GM21723 (cell line): ENCODE measurements around the gene GABPA.
"Not testable (repeated sequence)": the region's sequence is repeated elsewhere in the genome, so short reads cannot be mapped to it uniquely, and the experiment has no call there.

Experiments
- ATAC-seq: cut with Tn5 transposase; IDR thresholded peaks from one replicate; pipeline ENCODE4 v1.9.1; 2021; ENCODE audit warnings: mild to moderate bottlenecking, moderate library complexity; ENCODE audit not compliant: unreplicated experiment

The GABPA gene

DNA sequence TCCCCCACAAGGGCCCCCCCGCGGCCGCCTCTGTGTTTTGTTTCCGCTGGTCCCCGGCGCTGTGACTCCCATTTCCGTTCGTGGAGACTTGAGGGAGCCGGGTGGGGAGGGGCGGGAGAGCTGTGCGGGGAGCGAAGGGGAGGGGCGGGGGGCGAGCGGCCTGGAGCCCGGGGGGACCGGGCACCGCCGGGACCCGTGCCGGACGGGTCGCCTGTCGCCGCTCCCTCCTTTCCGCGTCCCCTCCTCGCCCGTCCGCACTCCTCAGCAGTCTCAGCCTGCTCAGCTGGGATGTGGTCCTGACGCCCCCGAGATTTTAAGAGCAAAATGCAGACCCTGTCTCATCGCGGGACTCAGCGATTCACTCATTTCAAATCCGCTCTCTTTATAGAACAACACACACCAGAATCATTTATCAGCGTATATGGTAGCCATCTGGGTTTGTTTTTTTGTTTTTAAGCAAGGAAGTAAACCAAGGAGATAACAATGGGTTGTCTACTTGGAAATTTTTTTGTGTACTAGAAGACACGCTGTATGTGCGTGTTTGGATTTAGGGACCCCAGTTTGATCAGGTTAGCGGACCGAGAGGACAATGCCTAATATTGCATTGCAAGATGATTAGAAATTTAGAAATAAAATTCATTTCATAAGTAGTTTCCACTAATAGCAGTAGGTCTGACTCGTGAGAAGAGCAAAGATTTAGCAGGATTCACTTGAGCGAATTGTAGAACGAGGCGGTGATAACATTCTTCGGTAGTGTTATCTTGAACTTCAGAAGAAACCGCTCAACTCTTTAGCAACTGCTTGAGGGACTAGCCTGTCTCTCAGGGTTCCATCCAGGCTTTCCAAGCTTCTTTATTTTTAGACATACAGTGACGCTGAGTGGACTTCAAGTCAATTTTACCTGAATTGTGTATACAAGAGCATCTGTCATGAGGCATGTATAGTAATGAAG is 1.1 kb downstream of the GABPA start:
- ATAC-seq, result peak; percentile 13

GRCh38 chr21:25737421-25737820 is 2.6 kb downstream of the GABPA start:
- ATAC-seq, result no peak

DNA sequence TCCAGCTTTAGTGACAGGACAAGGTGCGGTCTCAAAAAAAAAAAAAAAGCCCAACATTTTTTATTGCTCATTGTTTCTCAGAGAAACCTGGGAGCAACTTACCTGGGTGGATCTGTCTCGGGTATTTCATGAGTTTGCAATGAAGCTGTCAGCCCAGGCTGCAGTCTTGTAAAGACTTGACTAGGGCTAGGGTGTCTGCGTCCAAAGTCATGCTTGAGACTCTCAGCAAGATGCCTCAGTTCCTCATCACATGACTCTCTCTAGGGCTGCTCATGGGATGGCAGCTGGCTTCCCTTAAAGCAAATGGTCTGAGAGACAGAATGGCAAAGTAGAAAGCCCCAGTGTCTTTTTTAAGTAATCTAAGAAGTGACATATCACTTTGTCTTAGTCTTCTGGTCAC is 8.1 kb downstream of the GABPA start:
- no peak for ATAC-seq

DNA sequence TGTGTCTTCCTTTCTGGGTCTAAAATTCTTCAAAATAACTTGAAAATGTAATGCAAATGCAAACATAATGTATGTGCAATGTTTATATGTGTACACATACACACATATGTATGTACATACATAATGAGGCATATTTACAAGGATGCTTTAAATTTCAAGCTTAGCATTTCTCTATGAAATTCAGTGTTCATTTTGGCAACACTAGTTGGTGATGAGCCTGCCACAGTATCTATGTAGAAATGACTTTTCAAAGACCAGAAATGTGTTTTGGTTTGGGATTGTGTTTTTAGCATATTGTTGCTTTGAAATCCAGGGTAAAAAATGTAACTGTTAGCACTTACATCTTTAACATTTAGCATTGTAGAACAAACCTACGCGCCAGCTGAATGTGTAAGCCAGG is 10.1 kb downstream of the GABPA start:
- ATAC-seq, result no peak

GRCh38 chr21:25750085-25750484 is 15.3 kb downstream of the GABPA start:
- ATAC-seq, result no peak

GRCh38 chr21:25752416-25752815 is 17.6 kb downstream of the GABPA start:
- ATAC-seq, result no peak

GRCh38 chr21:25756190-25756932 is 21.6 kb downstream of the GABPA start:
- ATAC-seq, result no peak

- ATAC-seq, result no peak
Observed at GRCh38 chr21:25757531-25757930, 22.8 kb downstream of the GABPA start.

- ATAC-seq, result no peak
Observed at GRCh38 chr21:25759573-25759972, 24.8 kb downstream of the GABPA start.

DNA sequence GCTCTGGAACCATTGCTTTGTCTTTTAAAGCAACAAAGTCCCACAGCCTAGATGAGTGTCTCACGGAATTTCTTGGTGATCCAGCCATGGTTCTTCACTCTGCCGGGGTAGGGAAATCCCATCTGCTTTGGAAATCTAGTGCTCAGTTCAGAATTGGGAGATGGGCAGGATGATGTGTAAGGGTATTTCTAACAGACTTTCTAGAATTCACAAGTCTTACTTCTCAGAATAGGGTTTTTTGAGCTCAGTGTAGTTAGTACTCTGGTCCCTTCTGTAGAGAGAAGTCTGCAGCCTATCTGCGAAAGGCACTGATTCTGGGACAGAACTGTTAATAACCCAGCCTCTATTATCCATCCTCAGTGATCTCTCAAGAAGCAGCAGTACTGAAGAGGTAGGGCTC is 25.3 kb downstream of the GABPA start:
- no peak for ATAC-seq

DNA sequence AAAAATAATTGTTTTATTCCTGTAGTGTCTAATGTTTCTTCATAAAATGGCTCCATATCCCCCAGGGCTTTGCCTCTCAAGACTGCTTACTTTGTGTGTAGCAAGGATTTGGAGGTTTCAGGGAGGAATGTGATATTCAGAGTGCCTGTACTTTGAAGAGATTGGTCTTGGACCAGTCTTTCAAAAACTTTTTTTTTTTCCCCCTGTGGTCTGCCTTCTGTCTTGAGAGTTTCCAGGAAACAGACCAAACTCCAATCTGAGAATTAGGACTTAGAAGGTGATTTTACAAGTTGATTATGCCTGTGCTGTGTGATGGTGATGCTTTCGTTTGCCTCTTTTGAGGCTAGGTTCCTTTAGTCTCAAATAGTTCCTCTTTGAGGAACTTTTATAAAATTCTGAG is 25.9 kb downstream of the GABPA start:
- ATAC-seq, result no peak

GRCh38 chr21:25764065-25764464 is 29.3 kb downstream of the GABPA start:
- ATAC-seq, result no peak

GRCh38 chr21:25767921-25768320 is 33.1 kb downstream of the GABPA start:
- ATAC-seq, result no peak

DNA sequence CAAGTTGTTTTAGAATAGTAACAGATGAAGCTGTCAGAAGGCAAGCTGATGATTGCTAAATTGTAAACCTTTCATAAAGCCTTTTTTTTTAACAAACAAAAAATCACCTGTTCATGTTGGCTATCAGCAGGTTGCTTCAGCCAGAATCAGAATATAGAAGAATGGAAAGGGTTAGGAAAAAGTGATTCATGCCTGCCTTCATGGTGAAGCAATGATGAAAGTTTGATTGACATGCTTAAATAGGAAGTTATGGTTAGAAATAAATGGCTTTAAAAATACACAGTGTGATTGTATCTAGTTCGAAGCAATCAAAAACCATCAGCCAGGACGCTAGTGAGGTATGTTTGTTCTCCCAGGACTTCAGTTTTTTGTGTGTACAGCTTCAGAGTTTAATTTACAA is 37.9 kb downstream of the GABPA start:
- no peak for ATAC-seq

DNA sequence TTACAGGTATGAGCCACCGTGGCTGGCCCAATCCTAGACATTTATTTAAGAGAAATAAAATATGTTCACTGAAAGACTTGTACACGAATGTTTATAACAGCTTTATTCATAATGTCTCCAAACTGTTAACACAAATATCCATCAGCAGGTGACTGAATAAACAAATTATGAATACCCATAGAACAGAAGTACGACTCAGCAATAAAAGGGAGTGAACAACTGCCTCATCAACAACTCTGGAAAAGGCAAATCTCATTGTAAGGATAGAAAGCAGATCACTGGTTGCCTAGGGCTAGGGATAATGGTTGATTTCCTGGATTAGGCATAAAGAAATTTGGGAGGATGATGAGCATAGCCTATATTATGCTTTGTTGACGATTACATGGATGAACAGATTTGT is 41.7 kb downstream of the GABPA start:
- no peak for ATAC-seq

DNA sequence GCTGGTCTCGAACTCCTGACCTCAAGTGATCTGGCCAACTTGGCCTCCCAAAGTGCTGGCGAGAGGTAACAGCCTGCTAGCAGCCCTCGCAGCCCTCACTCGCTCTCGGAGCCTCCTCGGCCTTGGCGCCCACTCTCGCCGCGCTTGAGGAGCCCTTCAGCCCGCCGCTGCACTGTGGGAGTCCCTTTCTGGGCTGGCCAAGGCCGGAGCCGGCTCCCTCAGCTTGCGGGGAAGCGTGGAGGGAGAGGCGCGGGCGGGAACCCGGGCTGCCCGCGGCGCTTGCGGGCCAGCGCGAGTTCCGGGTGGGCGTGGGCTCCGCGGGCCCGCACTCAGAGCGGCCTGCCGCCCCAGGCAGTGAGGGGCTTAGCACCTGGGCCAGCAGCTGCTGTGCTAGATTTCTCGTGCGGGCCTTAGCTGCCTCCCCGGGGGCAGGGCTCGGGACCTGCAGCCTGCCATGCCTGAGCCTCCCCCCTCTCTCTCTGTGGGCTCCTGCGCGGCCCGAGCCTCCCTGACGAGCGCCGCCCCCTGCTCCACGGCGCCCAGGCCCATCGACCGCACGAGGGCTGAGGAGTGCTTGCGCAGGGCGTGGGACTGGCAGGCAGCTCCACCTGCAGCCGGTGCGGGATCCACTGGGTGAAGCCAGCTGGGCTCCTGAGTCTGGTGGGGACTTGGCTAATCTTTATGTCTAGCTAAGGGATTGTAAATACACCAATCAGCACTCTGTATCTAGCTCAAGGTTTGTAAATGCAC is 43.5 kb downstream of the GABPA start:
- not testable (repeated sequence) for ATAC-seq

DNA sequence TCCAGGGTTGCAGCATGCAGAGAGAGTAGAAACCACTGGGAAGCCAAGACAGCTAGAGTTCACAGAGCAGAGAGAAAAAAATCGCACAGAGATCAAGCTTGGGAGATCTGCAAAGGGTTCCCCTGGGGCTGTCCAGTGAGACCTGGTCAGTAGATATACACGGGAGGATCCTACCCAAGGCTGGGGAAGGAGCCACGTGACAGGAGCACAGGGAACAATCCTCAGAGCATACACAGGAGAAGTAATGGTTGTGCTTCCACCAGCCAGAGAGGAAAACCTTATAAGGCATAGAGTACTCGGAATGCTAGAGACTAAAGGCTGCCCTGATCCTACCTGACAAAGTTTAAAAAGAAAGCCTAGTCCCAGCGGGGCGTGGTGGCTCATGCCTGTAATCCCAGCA is 53.9 kb downstream of the GABPA start:
- ATAC-seq, result no peak

DNA sequence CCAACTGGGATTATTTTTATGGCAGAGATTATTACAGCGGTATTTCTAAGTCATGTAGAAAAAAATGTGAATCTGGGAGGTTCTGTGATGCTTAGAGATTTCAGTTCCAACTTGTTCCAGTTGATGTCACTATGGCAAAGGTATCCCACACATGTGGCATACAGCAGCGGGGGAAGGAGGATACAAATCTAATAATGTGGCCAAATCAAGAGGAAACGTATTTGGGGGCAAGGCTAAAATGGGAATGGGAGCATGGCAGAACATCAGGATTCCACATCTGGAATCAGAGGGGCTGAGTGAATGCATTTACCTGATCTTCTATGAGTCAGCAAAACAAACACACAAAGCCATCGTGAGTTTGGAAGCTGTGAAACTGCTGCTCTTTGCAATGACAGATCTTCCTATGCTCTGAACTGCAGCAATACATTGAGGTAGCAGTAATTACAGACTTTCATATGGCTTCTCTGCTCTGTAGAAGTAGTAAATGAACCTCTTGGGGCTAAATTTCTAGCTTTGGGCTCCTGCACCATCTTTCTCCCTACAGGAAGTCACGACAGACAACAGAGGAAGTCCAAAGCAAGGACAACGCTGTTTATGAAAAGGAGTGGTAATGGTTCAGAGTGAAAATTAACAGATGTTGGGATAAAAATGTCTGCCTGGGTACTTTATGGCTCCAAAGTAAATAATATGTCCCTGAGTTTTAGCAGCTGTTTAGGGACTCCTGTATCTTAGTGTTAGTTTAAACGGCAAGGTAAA is 55.5 kb downstream of the GABPA start:
- ATAC-seq, result peak; percentile 78

- peak; percentile 13 for ATAC-seq
Observed at GRCh38 chr21:25790878-25791204, 56.1 kb downstream of the GABPA start.

- no peak for ATAC-seq
Observed at GRCh38 chr21:25791319-25791718, 56.5 kb downstream of the GABPA start.
